CD4-positive, alpha-beta T cell treated with Interleukin-6 at 100 ng/mL for 8 hours (primary cell): ENCODE results near the gene ZDHHC14.

ENCODE experiments used
- DNase-seq: peaks from one replicate; pipeline ENCODE4 v3.0.0-alpha.2; 2020; ENCODE audit warnings: mixed read lengths, low spot score

Gene ZDHHC14

DNA sequence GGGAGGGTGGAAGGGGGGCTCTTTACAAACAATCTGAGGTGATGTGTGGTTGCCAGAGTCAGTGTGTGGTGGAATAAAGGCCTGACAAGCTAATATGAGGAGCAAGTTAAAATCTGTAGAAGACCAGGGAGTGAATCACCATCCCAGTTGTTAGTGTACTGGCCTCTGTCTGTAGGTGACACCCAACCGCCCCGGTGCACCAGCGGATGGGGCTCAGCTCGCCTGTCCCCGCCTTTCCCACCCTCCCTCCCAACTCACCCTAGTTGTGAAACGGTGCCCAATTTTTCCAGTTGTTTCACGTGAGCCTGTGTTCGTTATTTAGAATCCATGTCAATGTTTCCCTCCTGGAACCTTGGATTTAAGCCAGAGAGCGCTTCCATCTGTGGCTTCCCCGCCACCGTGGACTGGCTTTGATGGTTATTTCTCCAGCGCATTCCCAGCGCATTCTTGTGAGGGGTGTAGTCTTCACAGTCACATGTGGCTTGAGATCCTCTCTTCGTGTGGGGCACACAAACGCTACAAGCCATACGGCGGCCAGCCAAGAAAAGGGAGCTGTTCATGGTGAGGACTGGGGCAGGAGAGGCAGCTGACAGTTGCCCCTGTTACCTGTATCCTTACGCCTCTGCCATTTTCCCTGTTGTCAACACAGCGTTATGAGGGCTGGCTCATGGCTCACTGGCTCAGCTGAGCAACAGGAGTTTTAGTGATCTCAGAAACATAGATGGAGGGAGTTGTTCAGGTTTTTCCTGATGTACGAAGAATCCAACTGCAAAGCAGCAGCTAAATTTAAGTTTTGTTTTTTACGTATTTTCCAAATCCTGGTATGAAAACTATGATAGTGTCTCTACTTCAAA, 137.6 kb downstream of the ZDHHC14 start:
- DNase-seq, result no peak

DNA sequence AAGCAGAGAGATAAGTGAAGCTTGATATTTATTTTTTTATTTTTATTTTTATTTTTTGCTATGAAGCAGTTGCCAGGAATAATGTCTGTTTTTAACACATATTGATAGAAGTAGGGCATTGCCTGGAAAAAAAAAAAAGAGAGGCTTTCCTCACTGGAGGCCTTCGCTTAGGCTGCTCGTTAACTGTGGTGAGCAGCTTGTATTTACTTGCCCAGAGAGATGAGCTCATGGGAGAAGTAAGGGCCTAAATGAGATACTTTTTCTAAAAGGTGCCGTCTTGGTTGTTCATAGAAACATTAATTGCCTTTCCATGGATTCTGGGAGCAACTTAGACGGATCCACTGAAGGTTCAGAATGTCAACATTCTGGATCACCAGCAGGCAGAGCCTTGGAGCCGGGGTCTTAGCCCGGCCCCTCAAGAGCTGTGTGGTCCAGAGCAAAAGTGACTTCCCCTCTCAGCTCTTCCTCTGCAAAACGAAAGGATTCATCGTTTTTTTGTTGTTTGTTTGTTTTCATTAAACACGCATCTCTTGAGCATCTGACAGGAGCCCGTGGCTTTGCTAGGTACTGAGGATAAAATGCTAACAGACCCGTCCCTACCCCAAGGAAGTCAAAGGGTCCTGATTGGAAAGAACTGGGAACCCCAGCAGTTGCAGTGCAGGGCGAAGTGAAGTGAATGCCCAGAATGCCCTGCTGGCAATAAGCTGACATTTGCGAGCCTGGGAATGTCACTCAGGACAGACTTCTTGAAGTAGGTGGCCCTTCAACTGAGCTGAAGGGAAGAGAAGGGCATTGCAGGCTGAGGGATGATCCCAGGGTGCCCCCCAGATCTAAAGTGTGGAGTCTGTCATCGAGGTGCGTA, 138.5 kb downstream of the ZDHHC14 start:
- DNase-seq, result no peak

- no peak for DNase-seq
Measured at GRCh38 chr6:157520117-157520406, 139.1 kb downstream of the ZDHHC14 start.

- no peak for DNase-seq
Measured at GRCh38 chr6:157520596-157521361, 139.8 kb downstream of the ZDHHC14 start.

DNA sequence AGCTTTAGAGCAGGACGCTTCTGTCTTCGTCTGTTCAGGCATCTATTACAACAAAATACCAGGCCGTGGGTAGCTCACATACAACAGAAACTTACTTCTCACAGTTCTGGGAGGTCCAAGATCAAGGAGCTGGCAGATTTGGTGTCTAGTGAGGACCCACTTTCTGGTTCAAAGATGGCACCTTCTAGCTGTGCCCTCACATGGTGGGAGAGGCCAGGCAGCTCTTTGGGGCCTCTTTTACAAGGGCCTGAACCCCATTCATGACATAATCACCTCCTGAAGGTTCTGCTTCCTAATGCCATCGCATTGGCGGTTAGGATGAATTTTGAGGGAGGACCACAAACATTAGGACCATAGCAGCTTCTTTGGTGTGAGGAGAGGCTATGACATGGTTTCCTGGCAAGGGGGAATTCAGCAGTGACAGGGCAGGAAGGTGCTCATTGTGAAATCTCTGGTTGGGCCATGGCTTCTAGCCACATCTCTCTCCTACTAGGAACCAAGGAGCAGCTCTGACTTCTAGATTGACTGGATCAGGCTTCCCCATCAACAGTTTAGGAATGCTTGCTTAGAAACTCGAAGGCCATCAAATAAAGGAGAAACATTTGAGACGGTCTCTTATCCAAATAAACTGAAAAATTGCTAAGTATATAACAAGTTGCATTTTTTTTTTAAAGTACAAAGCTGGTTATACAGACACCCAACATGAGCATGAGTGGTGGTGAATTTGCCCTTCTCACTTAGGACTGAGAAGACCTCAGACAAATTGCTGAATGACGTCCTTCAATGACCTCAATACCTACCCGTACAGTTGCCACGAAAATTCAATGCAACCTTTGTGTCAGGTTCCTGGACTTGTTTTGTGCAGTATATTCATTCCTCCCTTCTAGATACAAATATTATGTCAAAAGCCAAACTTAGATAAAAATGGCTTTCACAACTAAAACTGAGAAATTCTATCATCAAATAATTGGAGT, 140.7 kb downstream of the ZDHHC14 start:
- no peak for DNase-seq

DNA sequence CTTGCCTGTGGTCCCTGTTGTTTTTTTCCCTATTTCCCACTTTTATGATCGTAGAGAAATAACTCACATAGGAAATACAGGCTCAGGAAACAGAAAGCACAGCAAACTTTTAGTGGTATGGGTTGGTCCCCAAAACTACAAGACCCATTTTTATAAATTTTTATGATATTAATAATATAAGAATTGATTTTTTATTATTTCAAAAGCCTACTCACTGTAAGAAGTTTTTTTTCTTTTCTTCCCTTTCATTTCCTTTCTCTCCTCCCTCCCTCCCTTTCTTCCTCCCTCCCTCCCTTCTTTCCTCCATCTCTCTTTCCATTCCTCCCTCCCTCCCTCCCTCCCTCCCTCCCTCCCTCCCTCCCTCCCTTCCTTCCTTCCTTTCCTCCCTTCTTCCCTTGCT, 141.5 kb downstream of the ZDHHC14 start:
- DNase-seq, result no peak

DNA sequence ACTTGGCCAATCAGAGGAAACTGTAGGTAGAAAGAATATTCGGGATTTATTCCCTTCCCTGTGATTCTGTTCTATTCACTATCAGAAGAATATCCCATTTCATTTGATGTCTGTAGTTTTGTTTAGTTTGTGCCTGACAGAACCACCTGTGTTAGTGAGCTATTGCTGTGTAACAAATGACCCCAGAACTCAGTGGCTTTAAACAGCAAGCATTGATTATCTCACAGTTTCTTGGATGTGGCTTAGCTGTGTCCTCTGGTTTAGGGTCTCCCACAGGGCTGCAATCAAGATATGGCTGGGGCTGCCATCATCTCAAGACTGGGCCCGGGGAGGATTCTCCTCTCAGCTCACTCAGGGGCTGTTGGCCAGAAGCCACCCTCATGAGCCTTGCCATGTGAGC, 143.7 kb downstream of the ZDHHC14 start:
- no peak for DNase-seq

DNA sequence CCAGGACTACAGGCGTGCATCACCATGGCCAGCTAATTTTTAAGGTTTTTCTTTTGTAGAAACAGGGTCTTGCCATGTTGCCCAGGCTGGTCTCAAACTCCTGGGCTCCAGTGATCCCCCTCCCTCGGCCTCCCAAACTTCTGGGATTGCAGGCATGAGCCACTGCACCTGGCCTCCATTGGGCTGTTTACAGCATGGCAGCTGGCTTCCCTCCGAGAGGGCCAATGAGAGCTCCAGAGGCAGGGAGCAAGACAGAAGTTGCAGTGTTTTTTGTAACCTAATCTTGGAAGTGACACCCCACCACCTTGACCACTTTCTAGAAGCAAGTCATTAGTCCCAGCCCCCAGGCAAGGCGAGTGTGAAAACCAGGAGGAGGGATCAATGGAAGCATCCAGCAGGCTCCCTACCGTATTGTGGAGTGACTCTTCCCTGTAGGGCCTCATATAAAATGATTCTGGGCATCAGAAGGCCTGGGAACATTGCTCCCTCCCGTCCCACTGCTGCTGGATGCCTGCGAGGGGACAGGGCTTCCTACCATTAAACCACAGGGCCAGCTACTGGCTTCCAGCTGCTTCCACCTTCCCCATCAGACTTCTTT, 144.4 kb downstream of the ZDHHC14 start:
- DNase-seq, result no peak

- no peak for DNase-seq
Measured at GRCh38 chr6:157525918-157526425, 145.0 kb downstream of the ZDHHC14 start.

DNA sequence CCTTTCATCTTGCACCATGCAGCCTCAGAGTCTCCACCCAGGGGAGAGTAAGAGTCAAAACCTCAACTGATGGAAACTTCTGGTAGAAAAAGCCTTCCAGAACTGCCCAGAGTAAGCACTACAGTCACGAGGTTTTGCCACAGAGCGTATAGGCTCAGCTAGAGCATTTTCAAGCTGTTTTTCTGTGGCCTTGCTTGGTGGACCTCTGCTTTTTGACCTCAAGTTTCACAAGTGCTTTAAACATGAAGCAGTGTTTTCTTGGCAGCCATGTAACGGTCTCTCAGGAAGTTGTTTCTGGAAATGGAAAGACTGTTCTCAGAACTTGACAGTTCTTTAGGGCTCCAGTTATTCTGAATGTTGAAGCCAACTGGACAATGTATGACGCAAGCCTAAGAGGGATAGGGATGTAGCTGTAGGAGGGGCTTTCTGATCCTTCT, 146.5 kb downstream of the ZDHHC14 start:
- DNase-seq, result no peak

DNA sequence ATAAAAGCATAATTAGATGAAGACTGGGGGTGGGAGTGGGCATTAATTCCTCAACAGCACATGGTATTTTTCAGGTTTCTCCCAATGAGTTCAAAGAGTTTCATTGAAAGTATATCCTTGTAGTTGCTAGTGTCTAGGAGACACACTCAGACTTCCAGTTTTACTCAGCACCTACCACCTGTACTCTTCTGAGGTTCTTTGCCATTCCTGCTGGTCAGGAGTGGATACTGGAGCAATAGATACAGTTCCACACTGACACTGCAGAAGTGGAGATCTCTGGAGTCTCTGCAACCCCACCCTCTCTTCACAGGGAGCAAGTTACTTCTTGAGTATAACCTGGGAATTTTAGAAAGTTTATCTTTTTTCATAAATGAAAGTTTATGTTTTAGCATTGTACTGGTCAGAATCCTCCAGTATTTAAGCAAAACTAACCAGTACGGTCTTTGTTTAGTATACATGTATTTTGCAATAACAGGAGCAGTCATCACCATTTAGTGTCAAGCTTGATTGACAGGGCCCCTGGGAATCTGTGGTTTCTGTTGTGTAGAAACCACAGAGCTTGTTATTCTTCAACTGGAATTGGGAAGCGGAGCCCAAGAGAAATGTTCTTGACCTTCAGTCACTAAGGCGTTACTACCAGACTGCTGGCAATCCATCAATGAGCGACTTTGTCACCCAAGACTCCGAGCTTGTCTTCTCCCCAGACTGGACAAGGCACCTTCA, 148.1 kb downstream of the ZDHHC14 start:
- no peak for DNase-seq

GRCh38 chr6:157529654-157530039, 148.7 kb downstream of the ZDHHC14 start:
- DNase-seq, result no peak

DNA sequence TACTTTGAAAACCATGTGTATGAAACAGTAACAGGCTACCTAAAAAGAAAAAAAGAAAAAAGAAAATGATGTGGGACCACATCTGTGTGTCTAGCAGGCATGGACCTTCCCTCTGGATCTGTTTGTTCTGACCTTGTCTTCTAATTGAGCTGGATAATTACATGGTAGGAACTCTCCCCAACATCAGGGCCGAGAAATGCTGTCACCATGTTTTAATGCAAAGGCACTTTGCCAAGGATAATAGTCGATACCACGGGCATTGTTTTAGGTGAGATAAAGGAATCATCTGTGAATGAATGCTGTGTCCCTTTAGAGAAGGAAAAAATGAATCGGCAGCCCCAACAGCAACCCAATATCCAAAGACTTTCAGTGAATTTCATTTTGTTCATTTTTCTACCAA, 149.1 kb downstream of the ZDHHC14 start:
- DNase-seq, result no peak

GRCh38 chr6:157530724-157531168, 149.8 kb downstream of the ZDHHC14 start:
- DNase-seq, result no peak

- no peak for DNase-seq
Measured at GRCh38 chr6:157531169-157531985, 150.4 kb downstream of the ZDHHC14 start.

GRCh38 chr6:157531986-157532365, 151.0 kb downstream of the ZDHHC14 start:
- no peak for DNase-seq

- DNase-seq, result no peak
Measured at GRCh38 chr6:157533048-157533871, 152.3 kb downstream of the ZDHHC14 start.
